Superior temporal gyrus (tissue), 1 donor: ENCODE results near the gene C6orf62.
"Not testable (repeated sequence)": the region's sequence is repeated elsewhere in the genome, so short reads cannot be mapped to it uniquely, and the experiment has no call there.

ENCODE experiments used
- DNase-seq: peaks from one replicate; pipeline ENCODE4 v3.0.0-alpha.2; 2016; ENCODE audit errors: extremely low spot score

C6orf62 gene

GRCh38 chr6:24719125-24719971 is at the start of gene C6orf62:
C6orf62 (minus strand) TSS chr6:24719154; CDS start chr6:24718668, 486 bp downstream.
- DNase-seq: no peak

DNA sequence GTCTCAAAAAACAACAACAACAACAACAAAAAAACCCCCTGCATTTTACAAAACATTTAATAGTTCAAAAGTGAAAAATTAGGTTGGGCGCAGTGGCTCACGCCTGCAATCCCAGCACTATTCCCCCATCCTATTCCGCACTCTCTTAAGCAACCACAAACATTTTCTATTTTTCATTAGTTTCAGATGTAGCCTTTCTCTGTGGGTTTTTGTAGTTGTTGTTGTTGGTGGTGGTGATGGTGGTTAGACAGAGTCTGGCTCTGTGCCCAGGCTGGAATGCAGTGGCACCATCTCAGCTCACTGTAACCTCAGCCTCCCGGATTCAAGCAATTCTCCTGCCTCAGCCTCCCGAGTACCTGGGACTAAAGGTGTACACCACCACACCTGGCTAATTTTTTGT is 49.4 kb upstream of the C6orf62 start:
- no peak for DNase-seq

- DNase-seq: peak; percentile 76
These were observed 47.9 kb upstream of the C6orf62 start for GRCh38 chr6:24766680-24767462.

DNA sequence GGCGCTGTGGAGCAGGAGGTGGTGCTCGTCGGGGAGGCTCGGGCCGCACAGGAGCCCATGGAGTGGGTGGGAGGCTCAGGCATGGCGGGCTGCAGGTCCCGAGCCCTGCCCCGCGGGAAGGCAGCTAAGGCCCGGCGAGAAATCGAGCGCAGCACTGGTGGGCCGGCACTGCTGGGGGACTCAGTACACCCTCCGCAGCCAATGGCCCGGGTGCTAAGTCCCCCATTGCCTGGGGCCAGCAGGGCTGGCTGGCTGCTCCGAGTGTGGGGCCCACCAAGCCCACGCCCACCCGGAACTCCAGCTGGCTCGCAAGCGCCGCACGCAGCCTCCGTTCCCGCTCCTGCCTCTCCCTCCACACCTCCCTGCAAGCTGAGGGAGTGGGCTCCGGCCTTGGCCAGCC is 47.0 kb upstream of the C6orf62 start:
- not testable (repeated sequence) for DNase-seq

DNA sequence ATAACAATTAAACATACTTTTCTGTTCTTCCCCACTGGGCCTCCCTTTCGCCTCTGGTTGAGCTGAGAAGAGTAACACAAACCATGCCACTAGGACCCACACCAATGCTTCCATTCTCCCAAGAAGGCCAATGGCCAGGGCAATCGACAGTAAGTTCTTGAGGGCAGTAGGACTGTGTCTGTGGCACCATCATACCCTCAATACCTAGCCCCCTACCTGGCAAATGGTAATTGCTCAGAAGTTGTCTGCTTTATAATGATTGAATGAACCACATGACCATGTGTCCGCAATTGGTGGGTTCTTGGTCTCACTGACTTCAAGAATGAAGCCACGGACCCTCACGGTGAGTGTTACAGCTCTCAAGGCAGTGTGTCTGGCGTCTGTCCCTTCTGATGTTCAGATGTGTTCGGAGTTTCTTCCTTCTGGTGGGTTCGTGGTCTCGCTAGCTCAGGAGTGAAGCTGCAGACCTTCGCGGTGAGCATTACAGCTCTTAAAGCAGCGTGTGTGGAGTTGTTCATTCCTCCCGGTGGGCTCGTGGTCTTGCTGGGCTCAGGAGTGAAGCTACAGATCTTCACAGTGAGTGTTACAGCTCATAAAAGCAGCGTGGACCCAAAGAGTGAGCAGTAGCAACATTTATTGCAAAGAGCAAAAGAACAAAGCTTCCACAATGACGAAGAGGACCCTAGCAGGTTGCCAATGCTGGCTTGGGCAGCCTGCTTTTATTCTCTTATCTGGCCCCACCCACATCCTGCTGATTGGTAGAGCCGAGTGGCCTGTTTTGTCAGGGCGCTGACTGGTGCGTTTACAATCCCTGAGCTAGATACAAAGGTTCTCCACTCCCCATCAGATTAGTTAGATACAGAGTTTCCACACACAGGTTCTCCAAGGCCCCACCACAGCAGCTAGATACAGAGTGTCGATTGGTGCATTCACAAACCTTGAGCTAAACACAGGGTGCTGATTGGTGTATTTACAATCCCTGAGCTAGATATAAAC is 46.2 kb upstream of the C6orf62 start:
- DNase-seq: not testable (repeated sequence)

DNA sequence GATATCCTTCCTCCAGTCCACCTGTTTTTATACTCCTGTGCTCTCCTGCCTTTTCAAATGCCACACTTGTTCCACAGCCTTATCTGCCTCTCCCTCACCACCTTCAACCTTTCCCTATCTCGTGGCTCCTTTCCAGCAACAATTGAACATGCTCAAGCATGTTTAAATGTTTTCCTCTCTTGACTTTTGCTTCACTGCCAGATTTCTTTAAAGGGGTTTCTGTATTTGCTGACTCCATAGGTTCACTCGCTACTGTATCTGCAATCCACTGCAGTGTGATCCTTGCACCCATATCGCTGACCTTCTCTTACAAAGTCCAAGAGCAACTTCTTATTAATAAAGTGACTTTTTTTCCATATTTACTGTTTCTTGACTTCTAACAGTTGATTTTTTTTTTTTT is 44.6 kb upstream of the C6orf62 start:
- DNase-seq: no peak

DNA sequence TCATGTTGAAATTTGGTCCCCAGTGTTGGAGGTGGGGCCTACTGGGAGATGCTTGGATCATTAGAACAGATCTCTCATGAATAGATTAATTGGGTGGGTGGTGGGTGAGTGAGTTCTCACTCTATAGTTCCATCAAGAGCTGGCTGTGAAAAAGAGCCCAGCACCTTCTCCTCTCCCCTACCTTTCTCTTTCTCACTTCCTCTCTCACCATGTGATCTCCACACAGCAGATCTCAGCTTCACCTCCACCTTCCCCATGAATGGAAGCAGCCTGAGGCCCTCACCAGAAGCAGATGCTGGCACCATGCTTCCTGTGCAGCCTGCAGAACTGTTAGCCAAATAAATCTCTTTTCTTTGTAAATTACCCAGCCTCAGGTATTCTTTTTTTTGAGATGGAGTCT is 42.9 kb upstream of the C6orf62 start:
- no peak for DNase-seq

- no peak for DNase-seq
These were observed 42.4 kb upstream of the C6orf62 start for GRCh38 chr6:24761193-24761835.

DNA sequence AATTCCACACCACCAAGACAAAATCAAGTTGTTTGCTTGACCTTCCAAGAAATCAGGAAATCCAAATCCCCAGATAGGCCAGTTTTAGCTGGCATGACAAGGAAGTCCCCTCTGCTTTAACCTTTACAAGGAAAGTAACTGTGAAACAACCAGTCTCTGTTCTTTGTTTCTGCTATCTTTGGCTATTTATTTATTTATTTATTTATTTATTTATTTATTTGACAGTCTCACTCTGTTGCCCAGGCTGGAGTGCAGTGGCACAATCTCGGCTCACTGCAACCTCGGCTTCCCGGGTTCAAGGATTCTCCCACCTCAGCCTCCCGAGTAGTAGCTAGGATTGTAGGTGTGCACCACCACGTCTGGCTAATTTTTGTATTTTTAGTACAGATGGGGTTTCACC is 41.3 kb upstream of the C6orf62 start:
- DNase-seq: no peak

DNA sequence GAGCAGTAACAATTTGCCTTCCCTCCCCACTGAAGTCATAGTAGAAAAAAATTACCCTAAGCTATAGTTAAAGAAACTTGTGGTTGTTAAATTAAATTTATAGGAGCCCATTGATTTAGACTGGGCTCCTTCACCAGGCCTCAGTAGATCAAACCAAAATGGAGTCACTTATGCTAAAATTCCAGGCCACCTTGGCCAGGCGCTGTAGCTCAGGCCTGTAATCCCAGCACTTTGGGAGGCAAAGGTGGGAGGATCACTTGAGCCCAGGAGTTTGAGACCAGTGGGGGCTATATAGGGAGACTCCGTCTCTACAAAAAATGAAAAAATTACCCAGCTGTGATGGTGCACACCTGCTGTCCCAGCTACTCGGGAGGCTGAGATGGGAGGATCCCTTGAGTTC is 40.8 kb upstream of the C6orf62 start:
- DNase-seq: no peak

DNA sequence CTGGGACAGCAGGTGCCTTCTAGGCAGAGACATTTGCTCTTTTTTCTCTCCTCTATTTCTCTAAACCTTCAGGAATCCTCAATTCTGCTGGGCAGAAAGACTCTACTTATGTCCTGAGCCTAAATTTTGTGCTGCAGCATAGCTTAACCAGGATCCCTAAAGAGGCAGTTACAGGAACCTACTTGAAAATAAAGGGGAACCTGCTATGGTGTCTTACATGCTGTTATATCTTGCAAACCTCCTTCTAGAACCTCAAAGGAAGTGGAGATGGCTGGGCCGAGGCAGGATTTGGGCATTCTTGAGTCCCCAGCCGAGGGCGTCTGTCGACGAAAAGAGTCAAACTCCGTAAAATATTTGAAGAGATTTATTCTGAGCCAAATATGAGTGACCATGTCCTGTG is 38.7 kb upstream of the C6orf62 start:
- no peak for DNase-seq

- no peak for DNase-seq
These were observed 36.3 kb upstream of the C6orf62 start for GRCh38 chr6:24755279-24755678.

GRCh38 chr6:24754378-24754777 is 35.4 kb upstream of the C6orf62 start:
- DNase-seq: not testable (repeated sequence)

GRCh38 chr6:24753545-24753944 is 34.6 kb upstream of the C6orf62 start:
- no peak for DNase-seq

GRCh38 chr6:24752917-24753492 is 34.1 kb upstream of the C6orf62 start:
- DNase-seq: no peak

DNA sequence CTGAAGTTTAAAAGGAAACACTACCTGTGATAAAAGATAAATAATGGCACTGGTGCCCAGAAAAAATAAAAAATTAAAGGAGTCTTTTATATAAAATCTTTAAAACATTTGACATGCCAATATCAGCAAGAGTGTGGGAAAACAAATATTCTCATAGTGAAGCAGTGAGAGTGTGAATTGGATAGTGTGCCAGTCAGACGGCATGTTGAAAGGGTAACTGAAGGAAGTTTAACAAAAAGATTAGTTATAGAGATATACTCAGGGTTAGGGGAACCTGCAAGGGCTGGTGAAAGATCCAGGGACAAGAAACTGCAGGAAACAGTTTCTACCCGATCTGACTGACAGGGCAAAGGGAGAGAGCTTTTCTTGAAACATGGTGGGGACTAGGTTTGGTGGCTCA is 33.5 kb upstream of the C6orf62 start:
- no peak for DNase-seq

- not testable (repeated sequence) for DNase-seq
These were observed 31.9 kb upstream of the C6orf62 start for GRCh38 chr6:24750878-24751277.

DNA sequence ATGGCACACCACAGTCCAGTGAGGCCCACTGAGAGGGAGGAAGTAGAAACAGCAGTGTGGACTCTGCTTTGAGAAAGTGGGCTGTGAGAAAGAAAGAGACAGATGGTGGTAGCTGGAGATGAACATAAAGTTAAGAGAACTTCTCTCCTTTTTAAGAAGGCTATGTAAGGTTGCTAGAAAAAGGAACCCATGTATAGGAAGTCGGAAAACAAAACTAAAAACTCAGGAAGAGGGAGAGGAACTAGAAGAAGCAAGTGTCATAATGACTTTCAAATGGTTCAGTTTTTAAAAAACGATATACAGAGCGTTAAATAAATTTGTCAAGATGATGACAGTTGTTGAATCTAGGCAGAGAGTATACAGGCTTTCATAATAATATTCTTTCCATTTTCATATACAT is 30.3 kb upstream of the C6orf62 start:
- DNase-seq: no peak

- DNase-seq: no peak
These were observed 26.0 kb upstream of the C6orf62 start for GRCh38 chr6:24744911-24745310.

- no peak for DNase-seq
These were observed 25.0 kb upstream of the C6orf62 start for GRCh38 chr6:24743944-24744335.
